ENCODE data around the gene ZFTA.

DNA sequence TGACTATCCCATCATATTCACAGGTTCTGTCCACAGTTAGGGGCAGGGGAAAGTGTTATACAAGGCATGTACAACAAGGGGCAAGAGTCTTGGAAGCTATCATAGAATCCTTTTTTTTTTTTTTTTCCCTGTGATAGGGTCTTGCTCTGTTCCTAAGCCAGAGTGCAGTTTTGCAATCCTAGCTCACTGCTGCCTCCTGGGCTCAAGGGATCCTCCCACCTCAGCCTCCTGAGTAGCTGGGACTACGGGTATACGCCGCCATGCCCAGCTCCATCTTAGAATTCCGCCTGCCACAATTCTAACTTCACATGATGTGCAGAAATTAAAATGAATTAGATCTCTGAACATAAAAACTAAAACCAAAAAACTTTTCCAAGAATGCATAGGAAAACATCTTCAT, 31.7 kb downstream of the ZFTA start:
- TF ChIP-seq, protein P1, sequence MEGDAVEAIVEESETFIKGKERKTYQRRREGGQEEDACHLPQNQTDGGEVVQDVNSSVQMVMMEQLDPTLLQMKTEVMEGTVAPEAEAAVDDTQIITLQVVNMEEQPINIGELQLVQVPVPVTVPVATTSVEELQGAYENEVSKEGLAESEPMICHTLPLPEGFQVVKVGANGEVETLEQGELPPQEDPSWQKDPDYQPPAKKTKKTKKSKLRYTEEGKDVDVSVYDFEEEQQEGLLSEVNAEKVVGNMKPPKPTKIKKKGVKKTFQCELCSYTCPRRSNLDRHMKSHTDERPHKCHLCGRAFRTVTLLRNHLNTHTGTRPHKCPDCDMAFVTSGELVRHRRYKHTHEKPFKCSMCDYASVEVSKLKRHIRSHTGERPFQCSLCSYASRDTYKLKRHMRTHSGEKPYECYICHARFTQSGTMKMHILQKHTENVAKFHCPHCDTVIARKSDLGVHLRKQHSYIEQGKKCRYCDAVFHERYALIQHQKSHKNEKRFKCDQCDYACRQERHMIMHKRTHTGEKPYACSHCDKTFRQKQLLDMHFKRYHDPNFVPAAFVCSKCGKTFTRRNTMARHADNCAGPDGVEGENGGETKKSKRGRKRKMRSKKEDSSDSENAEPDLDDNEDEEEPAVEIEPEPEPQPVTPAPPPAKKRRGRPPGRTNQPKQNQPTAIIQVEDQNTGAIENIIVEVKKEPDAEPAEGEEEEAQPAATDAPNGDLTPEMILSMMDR (IDR thresholded peaks at IDR 0.05; ENCODE audit: poor library complexity, severe bottlenecking): no peak
- TF ChIP-seq EP300 (conservative IDR thresholded peaks at IDR 0.05; ENCODE audit: poor library complexity, severe bottlenecking) (no peak), EZH2 (IDR thresholded peaks at IDR 0.05; ENCODE audit: borderline replicate concordance, insufficient read depth, low read length, poor library complexity, severe bottlenecking) (no peak), POLR2AphosphoS5 (IDR thresholded peaks at IDR 0.05) (no peak), SMC3 (conservative IDR thresholded peaks at IDR 0.05; ENCODE audit: poor library complexity) (no peak), RAD21 (conservative IDR thresholded peaks at IDR 0.05) (no peak)
- TF ChIP-seq, protein P2, sequence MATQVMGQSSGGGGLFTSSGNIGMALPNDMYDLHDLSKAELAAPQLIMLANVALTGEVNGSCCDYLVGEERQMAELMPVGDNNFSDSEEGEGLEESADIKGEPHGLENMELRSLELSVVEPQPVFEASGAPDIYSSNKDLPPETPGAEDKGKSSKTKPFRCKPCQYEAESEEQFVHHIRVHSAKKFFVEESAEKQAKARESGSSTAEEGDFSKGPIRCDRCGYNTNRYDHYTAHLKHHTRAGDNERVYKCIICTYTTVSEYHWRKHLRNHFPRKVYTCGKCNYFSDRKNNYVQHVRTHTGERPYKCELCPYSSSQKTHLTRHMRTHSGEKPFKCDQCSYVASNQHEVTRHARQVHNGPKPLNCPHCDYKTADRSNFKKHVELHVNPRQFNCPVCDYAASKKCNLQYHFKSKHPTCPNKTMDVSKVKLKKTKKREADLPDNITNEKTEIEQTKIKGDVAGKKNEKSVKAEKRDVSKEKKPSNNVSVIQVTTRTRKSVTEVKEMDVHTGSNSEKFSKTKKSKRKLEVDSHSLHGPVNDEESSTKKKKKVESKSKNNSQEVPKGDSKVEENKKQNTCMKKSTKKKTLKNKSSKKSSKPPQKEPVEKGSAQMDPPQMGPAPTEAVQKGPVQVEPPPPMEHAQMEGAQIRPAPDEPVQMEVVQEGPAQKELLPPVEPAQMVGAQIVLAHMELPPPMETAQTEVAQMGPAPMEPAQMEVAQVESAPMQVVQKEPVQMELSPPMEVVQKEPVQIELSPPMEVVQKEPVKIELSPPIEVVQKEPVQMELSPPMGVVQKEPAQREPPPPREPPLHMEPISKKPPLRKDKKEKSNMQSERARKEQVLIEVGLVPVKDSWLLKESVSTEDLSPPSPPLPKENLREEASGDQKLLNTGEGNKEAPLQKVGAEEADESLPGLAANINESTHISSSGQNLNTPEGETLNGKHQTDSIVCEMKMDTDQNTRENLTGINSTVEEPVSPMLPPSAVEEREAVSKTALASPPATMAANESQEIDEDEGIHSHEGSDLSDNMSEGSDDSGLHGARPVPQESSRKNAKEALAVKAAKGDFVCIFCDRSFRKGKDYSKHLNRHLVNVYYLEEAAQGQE (IDR thresholded peaks at IDR 0.05; ENCODE audit: borderline replicate concordance): no peak
